ENCODE data around the gene LRRC74A.
"Not testable (repeated sequence)": the region's sequence is repeated elsewhere in the genome, so short reads cannot be mapped to it uniquely, and the experiment has no call there.

LRRC74A gene

GRCh38 chr14:76900682-76901081 lies 74.5 kb downstream of the LRRC74A start:
- DNase-seq, result no peak

- no peak for DNase-seq
These were observed 75.2 kb downstream of the LRRC74A start for GRCh38 chr14:76901171-76902055.

- DNase-seq, result no peak
These were observed 76.4 kb downstream of the LRRC74A start for GRCh38 chr14:76902591-76902990.

- DNase-seq, result no peak
These were observed 78.0 kb downstream of the LRRC74A start for GRCh38 chr14:76904100-76904739.

GRCh38 chr14:76904740-76905569 lies 78.7 kb downstream of the LRRC74A start:
- DNase-seq, result peak; percentile 58

- peak; percentile 74 for DNase-seq
These were observed 82.6 kb downstream of the LRRC74A start for GRCh38 chr14:76908834-76909233.

GRCh38 chr14:76909266-76909665 lies 83.1 kb downstream of the LRRC74A start:
- no peak for DNase-seq

GRCh38 chr14:76910371-76910890 lies 84.2 kb downstream of the LRRC74A start:
- DNase-seq, result no peak

GRCh38 chr14:76911473-76911872 lies 85.3 kb downstream of the LRRC74A start:
- DNase-seq, result no peak

GRCh38 chr14:76914533-76915081 lies 88.4 kb downstream of the LRRC74A start:
- DNase-seq, result not testable (repeated sequence)

GRCh38 chr14:76916040-76916715 lies 90.0 kb downstream of the LRRC74A start:
- DNase-seq, result no peak

- no peak for DNase-seq
These were observed 91.0 kb downstream of the LRRC74A start for GRCh38 chr14:76917158-76917596.

- DNase-seq, result no peak
These were observed 91.6 kb downstream of the LRRC74A start for GRCh38 chr14:76917745-76918255.

- no peak for DNase-seq
These were observed 92.1 kb downstream of the LRRC74A start for GRCh38 chr14:76918256-76918781.

GRCh38 chr14:76918782-76919394 lies 92.7 kb downstream of the LRRC74A start:
- DNase-seq, result no peak

All from CD4-positive, alpha-beta T cell treated with Interleukin-17A for 1 hour (primary cell).